Measurements from ENCODE around the gene ZNF823.

ZNF823 gene

GRCh38 chr19:11675569-11675968 is 63.2 kb downstream of the ZNF823 start:
- no peak for DNase-seq (ENCODE audit: insufficient read length, low spot score)

DNA sequence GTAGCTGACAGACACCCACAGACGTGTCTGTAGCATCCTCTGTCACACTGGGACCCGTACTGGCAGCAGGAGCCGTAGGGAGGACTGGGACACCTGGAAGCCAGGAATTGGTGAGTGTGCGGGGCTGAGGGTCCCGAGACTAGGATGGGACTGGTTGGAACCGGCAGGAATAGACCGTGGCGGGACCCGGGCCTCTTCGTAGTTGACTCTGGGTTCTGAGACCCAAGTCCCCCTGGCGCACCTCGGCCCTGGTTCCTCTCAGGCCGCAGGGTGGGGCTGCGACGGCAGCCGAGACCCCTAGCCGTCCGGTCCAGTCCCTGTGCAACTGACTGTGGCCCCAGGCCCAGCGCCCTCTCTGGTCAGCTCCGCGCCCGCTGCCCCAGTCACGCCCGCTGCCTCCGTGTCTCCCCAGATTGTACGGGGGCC is 64.7 kb downstream of the ZNF823 start:
- FAIRE-seq (no peak), DNase-seq (ENCODE audit: insufficient read length, low spot score) (no peak)
- TF ChIP-seq, protein P1, sequence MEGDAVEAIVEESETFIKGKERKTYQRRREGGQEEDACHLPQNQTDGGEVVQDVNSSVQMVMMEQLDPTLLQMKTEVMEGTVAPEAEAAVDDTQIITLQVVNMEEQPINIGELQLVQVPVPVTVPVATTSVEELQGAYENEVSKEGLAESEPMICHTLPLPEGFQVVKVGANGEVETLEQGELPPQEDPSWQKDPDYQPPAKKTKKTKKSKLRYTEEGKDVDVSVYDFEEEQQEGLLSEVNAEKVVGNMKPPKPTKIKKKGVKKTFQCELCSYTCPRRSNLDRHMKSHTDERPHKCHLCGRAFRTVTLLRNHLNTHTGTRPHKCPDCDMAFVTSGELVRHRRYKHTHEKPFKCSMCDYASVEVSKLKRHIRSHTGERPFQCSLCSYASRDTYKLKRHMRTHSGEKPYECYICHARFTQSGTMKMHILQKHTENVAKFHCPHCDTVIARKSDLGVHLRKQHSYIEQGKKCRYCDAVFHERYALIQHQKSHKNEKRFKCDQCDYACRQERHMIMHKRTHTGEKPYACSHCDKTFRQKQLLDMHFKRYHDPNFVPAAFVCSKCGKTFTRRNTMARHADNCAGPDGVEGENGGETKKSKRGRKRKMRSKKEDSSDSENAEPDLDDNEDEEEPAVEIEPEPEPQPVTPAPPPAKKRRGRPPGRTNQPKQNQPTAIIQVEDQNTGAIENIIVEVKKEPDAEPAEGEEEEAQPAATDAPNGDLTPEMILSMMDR (IDR thresholded peaks at IDR 0.05; ENCODE audit: insufficient read depth, missing control alignments) = no peak

More at GRCh38 chr19:11675569-11675968, 63.2 kb downstream of the ZNF823 start:
- TF ChIP-seq, protein P1 (IDR thresholded peaks at IDR 0.05; ENCODE audit: insufficient read depth, missing control alignments) = no peak
- no peak for FAIRE-seq

DNA sequence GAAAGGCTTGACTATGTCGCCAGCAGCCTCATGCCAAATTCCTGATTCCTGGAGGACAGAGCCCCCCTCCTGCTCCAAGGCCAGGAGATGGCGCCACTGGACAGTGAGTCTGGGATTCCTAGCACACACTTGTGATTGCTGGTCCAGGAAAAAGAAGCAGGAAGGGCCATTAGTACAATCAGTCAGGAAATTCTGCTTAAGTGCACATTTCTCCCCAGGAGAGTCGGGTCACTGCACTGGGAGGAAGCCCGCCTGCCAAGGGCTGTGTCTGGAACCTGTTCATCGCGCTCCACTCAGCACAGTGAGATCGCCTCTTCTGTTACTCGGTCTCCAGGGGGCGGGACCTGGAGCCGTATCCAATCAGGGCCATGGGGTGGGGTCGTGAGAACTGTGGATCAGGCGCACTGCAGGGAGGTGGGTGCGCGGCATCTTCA is 65.1 kb downstream of the ZNF823 start:
- TF ChIP-seq, protein P1 (IDR thresholded peaks at IDR 0.05; ENCODE audit: insufficient read depth, missing control alignments) = peak; percentile 3
- no peak for FAIRE-seq
- DNase-seq (ENCODE audit: insufficient read length, low spot score) = peak; percentile 42

Measured in D721Med (cell line).